Left lobe of liver (tissue), 2 donors: Measurements from ENCODE around the gene PLCB2. TPM values are rescaled to one million over a fixed set of nuclear protein-coding genes. Genes with fewer than 3 reads are reported as not detected.

Experiments used
- ATAC-seq: fragments of 200-7000 bp; cut with Tn5 transposase; one replicate; pipeline ENCODE4 v1.9.1; 2020; ENCODE audit warnings: mild to moderate bottlenecking, moderate library complexity
- DNase-seq: peaks from one replicate; pipeline ENCODE4 v3.0.0-alpha.2; 2020; ENCODE audit warnings: low spot score
- total RNA-seq: library from RNA; stranded (reverse); gene quantifications from one replicate; pipeline ENCODE4 v1.2.1, GENCODE V29; 2021
- donor health status: DM: no; HTN: no; CAD: no; lungs with moderate emphysema.
- donor health status: DM: no; HTN: yes; CAD: no.

The PLCB2 gene, protein sequence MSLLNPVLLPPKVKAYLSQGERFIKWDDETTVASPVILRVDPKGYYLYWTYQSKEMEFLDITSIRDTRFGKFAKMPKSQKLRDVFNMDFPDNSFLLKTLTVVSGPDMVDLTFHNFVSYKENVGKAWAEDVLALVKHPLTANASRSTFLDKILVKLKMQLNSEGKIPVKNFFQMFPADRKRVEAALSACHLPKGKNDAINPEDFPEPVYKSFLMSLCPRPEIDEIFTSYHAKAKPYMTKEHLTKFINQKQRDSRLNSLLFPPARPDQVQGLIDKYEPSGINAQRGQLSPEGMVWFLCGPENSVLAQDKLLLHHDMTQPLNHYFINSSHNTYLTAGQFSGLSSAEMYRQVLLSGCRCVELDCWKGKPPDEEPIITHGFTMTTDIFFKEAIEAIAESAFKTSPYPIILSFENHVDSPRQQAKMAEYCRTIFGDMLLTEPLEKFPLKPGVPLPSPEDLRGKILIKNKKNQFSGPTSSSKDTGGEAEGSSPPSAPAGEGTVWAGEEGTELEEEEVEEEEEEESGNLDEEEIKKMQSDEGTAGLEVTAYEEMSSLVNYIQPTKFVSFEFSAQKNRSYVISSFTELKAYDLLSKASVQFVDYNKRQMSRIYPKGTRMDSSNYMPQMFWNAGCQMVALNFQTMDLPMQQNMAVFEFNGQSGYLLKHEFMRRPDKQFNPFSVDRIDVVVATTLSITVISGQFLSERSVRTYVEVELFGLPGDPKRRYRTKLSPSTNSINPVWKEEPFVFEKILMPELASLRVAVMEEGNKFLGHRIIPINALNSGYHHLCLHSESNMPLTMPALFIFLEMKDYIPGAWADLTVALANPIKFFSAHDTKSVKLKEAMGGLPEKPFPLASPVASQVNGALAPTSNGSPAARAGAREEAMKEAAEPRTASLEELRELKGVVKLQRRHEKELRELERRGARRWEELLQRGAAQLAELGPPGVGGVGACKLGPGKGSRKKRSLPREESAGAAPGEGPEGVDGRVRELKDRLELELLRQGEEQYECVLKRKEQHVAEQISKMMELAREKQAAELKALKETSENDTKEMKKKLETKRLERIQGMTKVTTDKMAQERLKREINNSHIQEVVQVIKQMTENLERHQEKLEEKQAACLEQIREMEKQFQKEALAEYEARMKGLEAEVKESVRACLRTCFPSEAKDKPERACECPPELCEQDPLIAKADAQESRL
- total RNA-seq: 8.7 TPM

DNA sequence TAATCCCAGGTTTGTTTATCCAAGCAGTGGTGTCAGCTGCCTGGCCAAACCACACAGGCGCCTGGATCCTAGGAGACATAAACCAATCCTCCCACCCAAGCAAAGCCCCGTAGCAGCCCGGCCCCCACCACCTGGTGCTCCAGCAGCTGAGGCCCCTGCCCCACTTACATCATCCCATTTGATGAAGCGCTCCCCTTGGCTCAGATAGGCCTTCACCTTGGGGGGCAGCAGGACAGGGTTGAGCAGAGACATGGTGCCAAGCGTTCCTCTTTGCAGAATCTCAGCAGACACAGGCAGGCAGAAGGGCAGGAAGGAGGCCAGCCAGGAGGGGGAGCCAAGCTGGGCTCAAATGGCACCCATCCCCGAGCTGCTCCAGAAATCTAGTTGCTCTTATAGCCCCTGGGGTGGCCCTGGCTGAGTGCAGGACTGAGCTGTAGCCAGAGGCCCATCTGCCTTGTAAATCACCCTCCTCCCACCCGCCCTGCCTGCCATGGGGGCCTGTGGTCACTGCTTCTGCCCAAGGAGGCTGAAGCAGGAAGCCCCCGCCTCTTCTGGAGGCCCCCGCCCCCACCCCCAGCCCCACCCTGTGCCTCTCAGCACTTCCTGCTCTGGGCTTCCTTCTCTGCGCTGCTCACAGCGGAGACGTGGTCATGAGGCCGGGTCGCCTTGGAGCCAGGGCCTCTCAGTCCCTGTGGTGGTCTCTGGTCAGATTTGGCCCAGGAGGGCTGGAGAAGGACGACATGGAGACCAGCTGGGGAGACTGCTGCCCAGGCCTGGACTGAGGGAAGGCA lies at the start of gene PLCB2:
Gene PLCB2, minus strand, starts transcription at position 515 of the 791 bp plus-strand sequence. Its CDS starts 263 bp downstream, at position 252.
- DNase-seq (no peak), ATAC-seq (peak; percentile 52)

DNA sequence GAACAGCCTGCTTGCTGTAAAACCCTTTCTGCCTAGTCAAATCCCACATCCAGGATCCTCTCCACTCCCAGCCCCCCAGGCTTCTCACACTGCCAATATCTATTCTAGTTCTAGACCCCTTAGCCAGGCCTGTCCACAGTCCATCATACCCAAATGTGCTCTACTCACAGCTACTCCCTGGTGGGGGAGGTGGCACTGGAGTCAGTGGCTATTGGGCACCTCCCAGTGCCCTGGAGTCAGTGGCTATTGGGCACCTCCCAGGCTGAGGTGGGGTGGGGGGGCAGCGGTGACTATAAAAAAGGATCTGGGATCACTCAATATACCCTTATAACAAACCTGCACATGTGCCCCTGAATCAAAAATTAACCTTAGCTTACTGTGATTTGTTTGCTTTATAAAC lies 49.5 kb upstream of the PLCB2 start:
- DNase-seq (no peak), ATAC-seq (no peak)

DNA sequence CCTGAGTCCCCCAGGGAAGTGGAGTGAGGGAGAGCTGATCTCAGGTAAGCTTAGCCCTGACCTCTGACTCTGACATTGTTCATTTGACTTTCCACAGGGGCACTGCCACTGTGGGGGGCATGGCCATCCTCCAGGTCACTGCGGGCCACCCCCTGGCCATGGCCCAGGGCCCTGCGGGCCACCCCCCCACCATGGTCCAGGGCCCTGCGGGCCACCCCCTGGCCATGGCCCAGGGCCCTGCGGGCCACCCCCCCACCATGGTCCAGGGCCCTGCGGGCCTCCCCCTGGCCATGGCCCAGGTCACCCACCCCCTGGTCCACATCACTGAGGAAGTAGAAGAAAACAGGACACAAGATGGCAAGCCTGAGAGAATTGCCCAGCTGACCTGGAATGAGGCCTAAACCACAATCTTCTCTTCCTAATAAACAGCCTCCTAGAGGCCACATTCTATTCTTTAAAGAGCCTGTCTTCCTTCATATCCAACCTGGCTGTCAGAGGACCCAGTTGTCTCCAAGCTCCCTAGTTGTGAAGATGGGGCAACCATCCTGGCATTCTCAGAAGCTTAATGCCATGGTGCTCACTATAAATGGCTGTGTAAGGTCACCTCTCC lies 48.3 kb upstream of the PLCB2 start:
- no peak for ATAC-seq

DNA sequence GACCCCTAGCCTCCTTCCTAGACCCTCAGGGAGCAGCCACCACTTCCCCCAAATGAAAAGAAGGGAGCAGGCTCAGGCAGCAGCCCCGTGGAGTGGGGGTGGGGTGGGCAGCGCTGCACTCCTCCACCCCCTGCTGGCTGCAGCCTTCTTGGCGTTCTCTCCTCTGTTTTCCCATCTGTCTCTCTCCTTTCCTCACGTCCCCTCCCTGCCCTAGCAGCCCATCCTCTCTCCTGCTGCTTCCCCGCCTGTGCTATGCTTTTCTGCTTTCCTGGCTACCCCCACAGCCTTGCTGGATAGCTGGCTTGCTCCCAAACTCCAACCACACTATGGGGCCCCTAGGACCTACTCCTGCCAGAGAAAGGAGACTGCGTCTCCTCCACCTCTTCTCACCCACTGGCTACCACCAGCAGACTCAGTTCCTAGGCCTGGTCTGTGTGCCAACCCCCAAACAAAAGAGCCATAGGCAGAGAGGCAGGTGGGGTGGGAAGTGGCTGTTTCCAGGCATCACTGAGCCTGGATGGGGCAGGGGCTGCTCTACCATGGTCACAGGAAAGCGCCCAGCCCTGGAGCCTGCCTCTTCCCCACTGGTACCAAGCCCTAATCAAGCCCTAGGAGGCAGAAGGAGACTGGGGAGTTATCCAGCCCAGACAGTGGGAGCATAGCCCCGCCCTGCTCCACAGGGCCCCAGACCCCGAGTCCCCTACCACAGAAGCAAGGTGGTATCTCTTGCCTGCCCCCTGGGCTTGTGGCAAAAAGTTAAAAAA lies 46.9 kb upstream of the PLCB2 start:
- DNase-seq (no peak), ATAC-seq (no peak)

More for the DNA sequence above, 48.3 kb upstream of the PLCB2 start:
- DNase-seq: no peak

DNA sequence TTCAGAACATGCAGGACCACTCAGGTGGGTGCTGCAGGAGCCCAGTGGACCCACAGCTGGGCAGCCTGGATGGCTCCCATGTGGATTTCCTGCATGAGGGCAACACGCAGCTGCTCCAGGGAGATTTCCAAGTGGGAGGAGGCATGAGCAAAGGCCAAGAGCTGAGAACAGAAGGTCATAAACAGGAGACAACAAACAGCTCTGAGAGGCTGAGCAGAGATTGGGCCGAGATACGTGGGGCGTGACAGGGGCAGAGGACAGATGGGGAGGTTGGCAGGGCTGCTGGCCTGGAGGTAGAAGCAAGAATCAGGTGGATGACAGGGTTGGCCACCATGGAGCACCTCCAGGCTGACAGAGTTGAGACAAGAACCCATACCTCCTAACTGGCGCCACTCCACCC lies 46.0 kb upstream of the PLCB2 start:
- peak; percentile 93 for DNase-seq
- ATAC-seq: peak; percentile 84

DNA sequence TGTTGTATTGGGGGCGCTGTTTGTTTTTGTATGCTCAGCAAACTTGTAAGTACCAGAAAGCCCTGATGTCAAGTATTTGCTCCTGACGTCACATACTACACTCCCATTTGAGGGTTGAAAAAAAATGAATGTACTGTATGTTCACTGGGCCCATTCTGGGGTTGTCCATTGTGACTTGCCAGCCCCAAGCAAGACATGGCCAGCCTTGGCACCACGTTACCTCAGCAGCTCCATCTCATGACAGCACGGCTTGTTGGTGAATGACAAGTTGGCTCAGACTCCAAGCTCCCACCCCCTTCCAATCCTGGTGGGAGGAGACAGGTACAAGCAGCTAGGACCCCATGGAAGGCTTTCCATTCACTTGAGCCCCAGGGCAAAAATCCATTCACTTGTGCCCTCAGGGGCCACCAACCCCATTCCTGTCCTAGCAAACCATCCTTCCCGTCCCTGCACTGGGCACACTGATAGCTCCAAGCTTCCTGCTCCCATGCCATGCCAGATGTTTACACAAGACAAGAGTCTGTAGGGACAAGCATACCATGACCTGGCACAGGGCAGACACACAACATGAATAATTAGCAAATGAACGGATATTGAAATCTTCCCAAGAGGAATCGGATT lies 44.7 kb upstream of the PLCB2 start:
- ATAC-seq (no peak), DNase-seq (no peak)

DNA sequence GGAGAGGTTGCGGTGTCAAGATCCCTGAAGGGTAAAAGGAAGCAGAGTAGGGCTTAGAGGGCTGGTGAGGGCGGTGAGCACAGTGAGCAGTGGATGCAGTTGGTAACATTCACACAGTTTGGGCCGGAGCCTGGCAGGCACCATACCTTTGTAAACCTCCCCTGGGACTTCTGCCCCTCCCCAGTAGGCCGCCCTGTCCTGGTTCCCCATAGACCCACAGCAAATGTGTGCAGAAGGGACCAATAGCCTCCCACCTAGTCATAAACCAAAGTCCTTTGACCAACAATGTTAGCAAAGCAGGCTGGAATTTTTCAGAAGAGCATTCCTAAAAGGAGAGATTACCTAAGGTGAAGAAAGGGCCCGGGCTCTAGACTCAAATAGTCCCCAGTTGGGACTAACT lies 41.4 kb upstream of the PLCB2 start:
- no peak for DNase-seq
- no peak for ATAC-seq

DNA sequence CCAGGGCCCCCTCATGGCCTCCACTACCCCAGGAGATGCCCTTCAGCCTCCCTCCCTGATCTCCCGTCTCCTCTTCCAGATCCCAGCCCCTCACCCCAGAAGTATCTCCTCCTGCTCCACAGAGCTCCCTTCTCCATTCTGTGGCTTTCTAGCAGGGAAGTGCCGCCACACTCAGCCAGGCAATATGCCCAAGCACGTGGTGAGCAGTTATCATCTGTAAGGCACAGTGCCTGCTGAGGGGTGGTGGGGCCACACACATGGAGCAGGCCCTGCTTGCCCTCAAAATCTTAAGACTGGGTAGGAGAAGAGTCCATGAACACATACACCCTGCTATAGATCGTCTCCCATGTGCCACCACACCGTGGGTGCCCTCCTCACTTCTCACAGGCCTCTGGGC lies 40.7 kb upstream of the PLCB2 start:
- ATAC-seq: no peak

DNA sequence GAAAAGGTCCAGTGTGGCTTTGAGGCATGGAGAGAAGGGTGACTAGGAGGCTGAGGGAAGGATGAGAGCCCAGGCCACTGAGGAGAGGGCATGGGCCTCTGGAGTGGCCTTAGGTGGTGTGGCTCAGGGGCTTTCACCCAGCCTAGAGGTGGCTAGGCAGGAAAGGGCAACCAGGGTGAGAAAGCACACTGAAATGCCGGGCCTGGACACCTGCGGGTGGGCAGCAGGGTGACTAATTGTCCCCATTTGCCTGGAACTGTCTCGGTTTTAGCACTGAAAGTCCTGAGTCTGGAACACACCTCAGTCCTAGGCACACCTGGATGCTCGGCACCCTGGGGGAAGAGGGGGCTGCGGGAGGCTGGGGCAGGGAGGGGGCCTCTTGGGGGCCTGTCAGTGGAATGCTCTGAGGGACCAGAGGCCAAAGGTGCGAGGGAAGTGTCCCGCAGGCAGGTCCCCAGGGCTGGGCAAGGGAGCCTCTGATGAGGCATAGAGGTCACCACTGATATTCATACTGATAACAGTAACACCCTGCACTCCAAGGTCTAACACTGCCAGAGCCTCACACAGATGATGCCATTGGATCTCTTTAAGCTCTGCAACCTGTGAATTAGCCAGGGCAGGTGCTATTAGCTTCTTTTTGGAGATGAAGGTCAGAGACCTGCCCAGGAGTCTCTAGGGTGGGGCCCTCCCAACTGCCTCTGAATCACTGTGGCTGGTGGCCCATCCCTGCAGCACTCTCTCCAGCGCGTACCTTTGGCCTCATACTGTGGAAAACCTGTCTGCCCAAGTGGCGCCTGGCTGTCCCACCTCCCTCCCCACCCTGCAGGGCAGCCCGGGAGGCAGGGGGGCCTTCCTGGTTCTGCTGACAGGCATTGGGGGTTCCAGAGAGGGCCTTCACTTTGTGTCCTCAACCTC lies 40.1 kb upstream of the PLCB2 start:
- ATAC-seq: no peak

More for the DNA sequence above, 40.7 kb upstream of the PLCB2 start:
- no peak for DNase-seq

DNA sequence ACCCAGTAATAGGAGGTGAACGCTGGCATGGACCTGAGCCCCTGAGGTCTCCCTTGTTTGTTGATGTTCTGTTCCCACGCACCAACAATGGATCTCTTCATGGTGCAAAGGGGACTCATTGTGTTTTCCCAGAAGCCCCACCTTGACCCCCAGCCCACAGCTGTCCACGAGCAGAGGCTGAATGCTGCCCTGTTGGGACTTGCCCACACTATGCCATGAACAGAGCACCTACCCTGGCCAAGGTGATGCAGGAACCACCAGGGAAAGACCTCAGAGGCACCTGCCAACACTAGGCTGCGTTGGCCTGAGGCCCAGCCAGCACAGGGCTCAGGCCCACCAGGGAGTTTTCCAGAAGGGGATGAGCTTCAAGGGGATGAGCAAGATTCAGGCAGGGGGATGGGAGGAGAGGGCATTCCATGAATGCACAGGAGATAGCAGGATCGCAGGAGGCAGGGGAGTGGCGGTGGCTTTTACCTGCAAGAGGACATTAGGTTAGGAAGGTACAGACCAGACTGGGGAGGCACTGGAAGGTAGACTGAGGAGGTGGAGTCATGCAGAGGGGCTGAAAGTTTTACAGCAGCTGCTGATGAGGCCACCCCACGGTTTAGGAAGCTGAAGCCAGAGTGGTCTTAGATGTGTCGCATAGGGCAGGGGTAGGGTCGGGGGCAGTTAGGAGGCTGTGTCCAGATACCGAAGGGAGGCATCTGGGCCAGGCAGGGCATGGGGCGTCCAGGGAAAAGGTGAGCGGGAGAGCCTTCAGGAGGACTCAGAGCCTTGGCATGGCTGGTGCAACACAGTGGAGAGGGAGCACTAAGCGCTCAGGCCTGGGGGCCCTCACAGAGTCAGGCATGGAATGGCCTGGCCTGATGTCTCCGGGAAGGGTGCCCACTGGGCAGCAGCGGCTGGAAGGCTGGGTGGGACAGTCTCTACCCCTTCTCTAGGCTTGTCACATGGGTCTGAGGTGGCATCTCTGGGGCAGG lies 39.1 kb upstream of the PLCB2 start:
- DNase-seq (no peak), ATAC-seq (no peak)

More for the DNA sequence above, 40.1 kb upstream of the PLCB2 start:
- DNase-seq: no peak

DNA sequence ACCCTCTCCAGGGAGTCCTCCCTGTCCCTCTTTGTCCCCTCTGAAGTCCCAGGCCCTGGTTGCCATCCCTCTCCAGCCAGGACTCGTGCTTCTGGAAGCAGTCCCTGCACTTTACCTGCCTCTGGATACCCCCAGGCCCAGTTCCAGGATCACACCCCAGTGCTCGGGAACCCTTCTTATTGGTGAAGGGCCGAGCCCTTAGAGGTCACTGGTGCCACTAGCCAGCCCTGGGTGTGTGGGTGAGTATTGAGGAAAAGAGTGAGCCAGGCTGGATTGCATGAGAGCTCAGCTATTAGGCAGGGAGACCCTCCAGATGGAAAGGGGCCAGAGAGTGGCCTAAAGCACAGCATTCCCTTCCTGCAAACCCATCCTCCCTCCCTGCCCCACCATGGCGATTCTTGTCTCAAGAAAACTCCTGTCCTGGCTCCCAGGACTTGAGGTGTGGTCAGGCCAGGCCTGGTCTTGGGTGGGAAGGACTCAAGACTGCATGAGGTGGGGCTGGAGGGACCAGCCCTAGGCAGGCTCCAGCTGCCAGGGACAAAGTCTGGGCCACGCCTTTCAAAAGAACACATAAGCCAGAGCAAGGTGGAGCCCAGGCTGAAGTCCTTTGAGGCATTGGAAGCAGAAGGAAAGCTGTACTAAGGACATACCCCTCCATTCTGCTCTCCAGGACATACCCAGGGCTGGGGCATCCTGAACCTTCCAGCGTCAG lies 38.3 kb upstream of the PLCB2 start:
- ATAC-seq: no peak

DNA sequence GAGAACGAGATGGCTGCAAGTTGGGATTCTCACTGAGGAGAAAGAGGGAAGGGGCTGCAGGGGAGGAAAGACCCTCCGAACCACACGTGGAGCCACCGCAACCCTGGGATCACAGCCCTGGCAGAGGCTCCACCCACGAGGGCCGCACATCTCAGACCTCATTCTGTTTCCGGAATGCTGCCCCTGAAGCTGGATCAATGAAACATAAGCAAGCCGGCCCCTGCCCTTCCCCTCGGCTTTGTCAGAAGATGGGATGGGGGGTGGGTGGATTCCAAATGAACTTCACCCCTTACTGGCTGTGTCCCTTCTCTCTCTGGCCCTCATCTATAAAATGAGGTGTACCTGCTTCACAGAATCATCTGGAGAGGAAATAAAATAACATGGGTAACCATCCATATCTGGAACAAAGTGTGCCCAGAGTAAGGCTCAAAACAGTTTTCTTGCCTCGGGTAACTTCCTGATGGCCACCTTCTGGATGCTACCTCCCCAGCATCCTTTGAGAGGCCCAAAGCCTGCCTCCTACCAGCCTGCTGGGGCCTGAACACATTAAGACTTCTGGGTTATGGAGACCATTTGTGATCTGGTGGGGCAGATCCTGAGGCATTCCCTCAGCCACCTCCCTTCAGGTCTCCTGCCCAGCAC lies 37.6 kb upstream of the PLCB2 start:
- ATAC-seq (no peak), DNase-seq (no peak)

More for the DNA sequence above, 38.3 kb upstream of the PLCB2 start:
- DNase-seq: no peak

DNA sequence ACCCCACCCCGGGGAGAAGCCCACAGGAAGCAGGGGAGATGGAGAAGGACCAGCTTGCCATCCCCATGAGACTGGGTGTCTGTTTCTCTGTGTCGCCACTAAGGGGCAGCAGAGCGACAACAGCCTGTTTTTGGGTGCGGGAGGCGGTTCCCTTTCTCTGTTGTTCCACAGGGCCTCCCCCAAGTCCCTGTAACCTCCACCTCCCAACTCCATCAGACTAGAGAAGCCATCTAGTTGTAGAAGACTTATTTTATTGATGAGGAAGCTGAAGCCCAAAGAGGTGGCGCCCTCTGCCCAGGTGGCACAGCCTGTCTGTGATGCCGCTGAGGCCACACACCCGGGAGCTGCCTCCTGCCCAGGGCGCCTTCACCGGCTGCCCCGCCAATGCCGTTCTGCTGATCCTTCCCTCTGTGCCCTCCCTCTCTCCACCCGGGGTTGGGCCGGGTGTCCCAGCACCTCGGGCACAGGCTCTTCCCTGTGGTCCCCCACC lies 36.9 kb upstream of the PLCB2 start:
- ATAC-seq (peak; percentile 52), DNase-seq (peak; percentile 68)

DNA sequence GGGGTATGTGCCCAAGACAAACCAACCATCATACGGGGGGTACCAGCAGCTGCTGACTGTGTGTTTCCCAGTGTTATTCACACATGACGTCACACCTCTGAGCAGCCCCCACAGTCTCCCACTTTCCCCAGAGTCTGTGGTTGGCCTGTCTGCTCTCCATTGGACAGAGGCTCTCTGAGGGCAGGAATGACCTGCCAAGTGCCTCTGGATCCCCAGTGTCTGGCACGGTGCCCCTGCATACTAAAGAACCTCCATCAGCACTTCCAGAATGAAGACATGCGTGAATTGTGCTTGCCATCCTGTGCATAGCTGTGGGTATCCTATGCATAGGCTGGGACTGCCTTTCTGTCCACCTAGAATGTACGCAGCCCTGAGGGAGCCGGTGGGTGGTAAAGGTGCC lies 36.5 kb upstream of the PLCB2 start:
- DNase-seq: no peak
- no peak for ATAC-seq

DNA sequence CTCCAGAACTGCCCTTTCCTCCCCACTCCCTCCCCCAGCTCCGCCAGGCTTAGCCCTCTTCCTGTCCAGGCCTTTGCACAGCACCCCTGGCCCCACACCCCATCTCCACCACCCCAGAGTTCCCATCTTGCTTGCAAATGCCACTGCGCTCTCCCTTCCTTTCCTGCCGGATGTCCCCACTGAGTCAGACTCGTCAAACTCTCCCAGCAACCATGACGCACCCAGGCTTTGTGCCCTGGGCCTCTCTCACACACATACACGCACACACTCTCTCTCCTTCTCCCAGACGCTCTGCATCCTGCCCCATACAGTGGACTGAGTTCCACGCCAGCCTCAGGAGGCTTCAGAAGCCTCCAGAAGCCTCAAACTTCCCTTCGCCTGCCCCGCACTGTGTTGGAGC lies 35.8 kb upstream of the PLCB2 start:
- no peak for DNase-seq
- ATAC-seq: no peak
